ENCODE data around the gene GATA6. TPM values are rescaled to one million over a fixed set of nuclear protein-coding genes. Genes with fewer than 3 reads are reported as not detected.

The GATA6 gene
- total and polyA plus RNA-seq, 2 donors (not counting 1 experiment from before 2014, with no cell fraction given): 1.4 to 6.3 TPM

DNA sequence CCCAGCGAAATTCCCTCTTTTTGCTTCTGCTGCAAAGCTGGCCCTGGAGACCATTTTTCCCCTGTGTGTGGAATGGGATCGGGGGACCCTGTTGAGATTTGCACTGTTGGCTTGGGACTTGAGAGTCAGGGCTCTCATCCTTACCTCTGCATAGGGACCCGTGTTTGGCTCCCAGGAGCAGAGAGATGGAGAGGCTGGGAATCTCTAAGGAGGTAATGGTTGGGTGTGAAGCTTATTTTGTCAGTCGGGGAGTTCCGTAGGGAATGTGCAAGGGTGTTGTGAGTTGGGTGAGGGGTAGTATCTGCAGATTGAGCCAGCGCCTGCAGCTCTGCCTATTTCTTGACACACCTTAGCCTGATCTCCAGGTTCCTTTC is 4.5 kb downstream of the GATA6 start:
- peak overlapping the region; percentile 32 for H3K4me2 ChIP-seq (ENCODE audit: extremely low read depth, insufficient read depth, low read length)
- TF ChIP-seq EZH2 (IDR thresholded peaks at IDR 0.05; ENCODE audit: low read length, missing control alignments): no peak
- TF ChIP-seq, protein P1, sequence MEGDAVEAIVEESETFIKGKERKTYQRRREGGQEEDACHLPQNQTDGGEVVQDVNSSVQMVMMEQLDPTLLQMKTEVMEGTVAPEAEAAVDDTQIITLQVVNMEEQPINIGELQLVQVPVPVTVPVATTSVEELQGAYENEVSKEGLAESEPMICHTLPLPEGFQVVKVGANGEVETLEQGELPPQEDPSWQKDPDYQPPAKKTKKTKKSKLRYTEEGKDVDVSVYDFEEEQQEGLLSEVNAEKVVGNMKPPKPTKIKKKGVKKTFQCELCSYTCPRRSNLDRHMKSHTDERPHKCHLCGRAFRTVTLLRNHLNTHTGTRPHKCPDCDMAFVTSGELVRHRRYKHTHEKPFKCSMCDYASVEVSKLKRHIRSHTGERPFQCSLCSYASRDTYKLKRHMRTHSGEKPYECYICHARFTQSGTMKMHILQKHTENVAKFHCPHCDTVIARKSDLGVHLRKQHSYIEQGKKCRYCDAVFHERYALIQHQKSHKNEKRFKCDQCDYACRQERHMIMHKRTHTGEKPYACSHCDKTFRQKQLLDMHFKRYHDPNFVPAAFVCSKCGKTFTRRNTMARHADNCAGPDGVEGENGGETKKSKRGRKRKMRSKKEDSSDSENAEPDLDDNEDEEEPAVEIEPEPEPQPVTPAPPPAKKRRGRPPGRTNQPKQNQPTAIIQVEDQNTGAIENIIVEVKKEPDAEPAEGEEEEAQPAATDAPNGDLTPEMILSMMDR (conservative IDR thresholded peaks at IDR 0.05 in 1 of 2, IDR thresholded peaks at IDR 0.05 in 1 of 2; ENCODE audit: low read depth in 1 of 2, low read length in 2 of 2): no peak
- no peaks in the 10 kb centered on the region for H3K27me3 ChIP-seq (ENCODE audit: control insufficient read depth, insufficient read depth, low read length)

DNA sequence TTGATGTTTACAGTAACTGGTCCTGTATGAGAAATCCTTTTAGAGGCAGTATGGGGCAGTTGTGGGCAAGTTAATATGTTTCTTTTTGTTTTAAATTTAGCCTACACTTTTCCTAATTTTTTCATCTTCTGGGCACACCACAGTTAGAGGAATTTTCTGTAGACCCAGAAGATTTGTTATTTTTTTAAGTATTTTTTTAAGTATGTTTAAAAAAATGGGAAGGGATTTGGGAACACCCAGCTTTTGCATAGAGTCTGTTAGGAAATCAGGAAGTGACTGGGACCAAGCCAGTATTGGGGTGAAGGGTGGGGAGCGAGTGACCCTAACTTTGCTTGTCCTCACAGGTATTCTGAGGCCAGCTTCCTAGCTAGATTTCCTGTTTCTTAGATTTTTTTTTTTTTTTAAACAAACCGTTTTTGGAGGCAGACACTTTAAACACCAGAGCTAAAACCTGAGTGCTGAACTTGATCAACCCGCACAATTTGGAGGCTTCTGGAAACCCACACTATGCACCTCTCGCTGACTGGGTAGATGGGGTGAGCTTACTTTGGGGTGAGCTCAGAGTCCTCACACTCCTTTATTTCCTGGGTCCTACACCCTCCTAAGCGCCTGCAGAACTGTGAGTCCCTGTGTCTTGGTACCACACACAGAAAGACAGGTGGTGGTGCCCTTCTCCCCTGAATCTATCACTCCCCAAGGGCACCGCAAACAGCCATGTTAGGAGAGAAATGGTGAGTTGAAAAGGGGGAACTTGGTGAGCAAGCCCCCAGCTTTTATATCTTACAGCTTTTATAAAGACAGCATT is 5.2 kb downstream of the GATA6 start:
- no peak overlapping the region for H3K9ac ChIP-seq (ENCODE audit: insufficient read depth, low read length)
- H3K27ac ChIP-seq (ENCODE audit: insufficient read depth, low read length): no peak overlapping the region

More for the DNA sequence above, 4.5 kb downstream of the GATA6 start:
- H4K20me1 ChIP-seq (ENCODE audit: control insufficient read depth, extremely low read depth, insufficient read depth, low read length): no peaks in the 10 kb centered on the region
- H3K36me3 ChIP-seq (ENCODE audit: control insufficient read depth, insufficient read depth, low read length): peaks cover 2% of the 10 kb centered on the region
- no peak for DNase-seq (ENCODE audit: low read depth in 2 of 2)
- peaks cover 17% of the 10 kb centered on the region for H3K79me2 ChIP-seq (ENCODE audit: control insufficient read depth, insufficient read depth, low read length)
- H3K27ac ChIP-seq (ENCODE audit: insufficient read depth, low read length): no peak overlapping the region
- H3K4me1 ChIP-seq (ENCODE audit: control insufficient read depth, extremely low read depth, insufficient read depth, low read length): no peaks in the 10 kb centered on the region
- no peaks in the 10 kb centered on the region for H3K9me3 ChIP-seq (ENCODE audit: control insufficient read depth, insufficient read depth, low read depth, low read length)
- no peak overlapping the region for H2AFZ ChIP-seq (ENCODE audit: low read length)
- H3K9ac ChIP-seq (ENCODE audit: insufficient read depth, low read length): no peak overlapping the region
- H3K4me3 ChIP-seq (replicated peaks in 1 of 4; ENCODE audit: control extremely low read depth in 1 of 4, insufficient read depth in 1 of 4, low read depth in 3 of 4, low read length in 4 of 4): peak overlapping the region in 3 of 4 experiments; percentile 6 to 72 (median 27)

DNA sequence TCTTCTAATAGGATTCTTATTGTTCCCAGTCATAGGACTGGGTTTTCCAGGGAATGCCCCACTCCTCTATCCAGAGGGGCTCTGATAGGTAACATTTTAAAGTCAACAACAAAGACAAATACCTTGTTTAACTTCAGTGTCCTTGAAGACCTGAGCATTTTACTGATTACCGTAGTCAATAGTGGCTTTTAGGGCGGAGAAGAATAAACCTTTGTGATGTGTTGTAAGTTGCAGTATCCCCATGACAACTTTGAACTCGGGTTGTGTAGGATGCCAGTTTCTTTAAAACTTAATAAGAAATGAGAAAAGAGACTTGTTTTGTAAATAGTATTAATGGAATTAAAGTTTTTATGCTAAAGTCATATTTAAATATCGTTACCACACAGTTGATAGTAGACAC is 6.0 kb downstream of the GATA6 start:
- Histone ChIP-seq H2AFZ (ENCODE audit: low read length) (no peak overlapping the region), H3K27ac (ENCODE audit: insufficient read depth, low read length) (no peak overlapping the region), H3K4me3 (replicated peaks in 1 of 4; ENCODE audit: control extremely low read depth in 1 of 4, insufficient read depth in 1 of 4, low read depth in 3 of 4, low read length in 4 of 4) (peak overlapping the region in 1 of 4 experiments; percentile 72), H3K4me2 (ENCODE audit: extremely low read depth, insufficient read depth, low read length) (no peak overlapping the region), H3K9me3 (ENCODE audit: control insufficient read depth, insufficient read depth, low read depth, low read length) (no peaks in the 10 kb centered on the region), H3K36me3 (ENCODE audit: control insufficient read depth, insufficient read depth, low read length) (peaks cover 2% of the 10 kb centered on the region), H4K20me1 (ENCODE audit: control insufficient read depth, extremely low read depth, insufficient read depth, low read length) (no peaks in the 10 kb centered on the region), H3K4me1 (ENCODE audit: control insufficient read depth, extremely low read depth, insufficient read depth, low read length) (no peaks in the 10 kb centered on the region), H3K27me3 (ENCODE audit: control insufficient read depth, insufficient read depth, low read length) (no peaks in the 10 kb centered on the region), H3K9ac (ENCODE audit: insufficient read depth, low read length) (no peak overlapping the region), H3K79me2 (ENCODE audit: control insufficient read depth, insufficient read depth, low read length) (peaks cover 17% of the 10 kb centered on the region)
- TF ChIP-seq, protein P1 (conservative IDR thresholded peaks at IDR 0.05 in 1 of 2, IDR thresholded peaks at IDR 0.05 in 1 of 2; ENCODE audit: low read depth in 1 of 2, low read length in 2 of 2): no peak
- no peak for TF ChIP-seq EZH2 (IDR thresholded peaks at IDR 0.05; ENCODE audit: low read length, missing control alignments)
- no peak for DNase-seq (ENCODE audit: low read depth in 2 of 2)

More for the DNA sequence above, 5.2 kb downstream of the GATA6 start:
- Histone ChIP-seq H3K4me1 (ENCODE audit: control insufficient read depth, extremely low read depth, insufficient read depth, low read length) (no peaks in the 10 kb centered on the region), H2AFZ (ENCODE audit: low read length) (no peak overlapping the region), H3K27me3 (ENCODE audit: control insufficient read depth, insufficient read depth, low read length) (no peaks in the 10 kb centered on the region), H4K20me1 (ENCODE audit: control insufficient read depth, extremely low read depth, insufficient read depth, low read length) (no peaks in the 10 kb centered on the region), H3K79me2 (ENCODE audit: control insufficient read depth, insufficient read depth, low read length) (peaks cover 17% of the 10 kb centered on the region), H3K9me3 (ENCODE audit: control insufficient read depth, insufficient read depth, low read depth, low read length) (no peaks in the 10 kb centered on the region), H3K36me3 (ENCODE audit: control insufficient read depth, insufficient read depth, low read length) (peaks cover 2% of the 10 kb centered on the region), H3K4me2 (ENCODE audit: extremely low read depth, insufficient read depth, low read length) (no peak overlapping the region), H3K4me3 (replicated peaks in 1 of 4; ENCODE audit: control extremely low read depth in 1 of 4, insufficient read depth in 1 of 4, low read depth in 3 of 4, low read length in 4 of 4) (peak overlapping the region in 2 of 4 experiments; percentile 4 to 72)
- DNase-seq (ENCODE audit: low read depth in 2 of 2): peak in 1 of 2 donors; percentile 29
- no peak for TF ChIP-seq EZH2 (IDR thresholded peaks at IDR 0.05; ENCODE audit: low read length, missing control alignments)
- TF ChIP-seq, protein P1 (conservative IDR thresholded peaks at IDR 0.05 in 1 of 2, IDR thresholded peaks at IDR 0.05 in 1 of 2; ENCODE audit: low read depth in 1 of 2, low read length in 2 of 2): no peak
